HG03575 (cell line): ENCODE data around the gene KDELR3.
"Not testable (repeated sequence)": the region's sequence is repeated elsewhere in the genome, so short reads cannot be mapped to it uniquely, and the experiment has no call there.

Experiments used
- ATAC-seq: cut with Tn5 transposase; IDR thresholded peaks from one replicate; pipeline ENCODE4 v1.9.1; 2021; ENCODE audit not compliant: unreplicated experiment, insufficient number of reproducible peaks, low FRiP score; ENCODE audit errors: extremely low read depth

KDELR3 gene

GRCh38 chr22:38454353-38455075 is 13.4 kb upstream of the KDELR3 start:
- no peak for ATAC-seq

- ATAC-seq = no peak
These were observed 12.8 kb upstream of the KDELR3 start, which contains the start of gene KCNJ4 for GRCh38 chr22:38455076-38455529. KCNJ4 (minus strand) TSS chr22:38455199; CDS start chr22:38428132, 27,067 bp downstream.

GRCh38 chr22:38455530-38456271 is 12.2 kb upstream of the KDELR3 start:
- no peak for ATAC-seq

GRCh38 chr22:38456272-38456835 is 11.5 kb upstream of the KDELR3 start:
- no peak for ATAC-seq

GRCh38 chr22:38456841-38457699 is 10.8 kb upstream of the KDELR3 start:
- ATAC-seq = no peak

GRCh38 chr22:38460426-38460840 is 7.5 kb upstream of the KDELR3 start:
- ATAC-seq = no peak

GRCh38 chr22:38461057-38461413 is 6.9 kb upstream of the KDELR3 start:
- no peak for ATAC-seq

GRCh38 chr22:38461414-38462081 is 6.3 kb upstream of the KDELR3 start:
- ATAC-seq = no peak

- no peak for ATAC-seq
These were observed 4.7 kb upstream of the KDELR3 start for GRCh38 chr22:38462960-38463784.

GRCh38 chr22:38464992-38465672 is 2.8 kb upstream of the KDELR3 start:
- no peak for ATAC-seq

GRCh38 chr22:38465673-38466490 is 2.0 kb upstream of the KDELR3 start:
- no peak for ATAC-seq

- ATAC-seq = no peak
These were observed 425 bp upstream of the KDELR3 start for GRCh38 chr22:38467438-38467903.

- no peak for ATAC-seq
These were observed 778 bp downstream of the KDELR3 start for GRCh38 chr22:38468443-38469305.

- ATAC-seq = no peak
These were observed 1.4 kb downstream of the KDELR3 start for GRCh38 chr22:38469306-38469781.

- not testable (repeated sequence) for ATAC-seq
These were observed 2.3 kb downstream of the KDELR3 start for GRCh38 chr22:38470179-38470578.
